HG02943 (cell line): ENCODE measurements around the gene CRIP1.

Experiments
- ATAC-seq: cut with Tn5 transposase; IDR thresholded peaks from one replicate; pipeline ENCODE4 v1.9.1; 2021; ENCODE audit warnings: mild to moderate bottlenecking, low read depth, moderate library complexity; ENCODE audit not compliant: unreplicated experiment

The CRIP1 gene

GRCh38 chr14:105530285-105531087 lies 43.8 kb downstream of the CRIP1 start:
- ATAC-seq, result no peak

GRCh38 chr14:105531088-105531893 lies 44.6 kb downstream of the CRIP1 start:
- no peak for ATAC-seq

- no peak for ATAC-seq
Measured at GRCh38 chr14:105531894-105532623, 45.4 kb downstream of the CRIP1 start.

GRCh38 chr14:105532735-105533141 lies 46.1 kb downstream of the CRIP1 start:
- no peak for ATAC-seq

- no peak for ATAC-seq
Measured at GRCh38 chr14:105533391-105533790, 46.7 kb downstream of the CRIP1 start.

GRCh38 chr14:105533811-105534498 lies 47.3 kb downstream of the CRIP1 start:
- ATAC-seq, result no peak

GRCh38 chr14:105534586-105534985 lies 47.9 kb downstream of the CRIP1 start:
- no peak for ATAC-seq

- ATAC-seq, result no peak
Measured at GRCh38 chr14:105536051-105536450, 49.4 kb downstream of the CRIP1 start.

- no peak for ATAC-seq
Measured at GRCh38 chr14:105536691-105537579, 50.2 kb downstream of the CRIP1 start.

GRCh38 chr14:105537580-105538474 lies 51.1 kb downstream of the CRIP1 start:
- ATAC-seq, result no peak
